GM18861 (cell line): ENCODE results near the gene DOCK1.
"Not testable (repeated sequence)": the region's sequence is repeated elsewhere in the genome, so short reads cannot be mapped to it uniquely, and the experiment has no call there.

ENCODE experiments used
- ATAC-seq: cut with Tn5 transposase; IDR thresholded peaks from one replicate; pipeline ENCODE4 v1.9.1; 2021; ENCODE audit not compliant: unreplicated experiment

DOCK1 gene

GRCh38 chr10:126904818-126905701 is at the start of gene DOCK1:
TSS of gene DOCK1 (plus strand) at chr10:126905428. CDS start at chr10:126905518, 90 bp downstream.
- ATAC-seq: no peak

GRCh38 chr10:126857178-126857806 is 47.9 kb upstream of the DOCK1 start:
- ATAC-seq: no peak

GRCh38 chr10:126867567-126868365 is 37.5 kb upstream of the DOCK1 start:
- ATAC-seq: no peak

GRCh38 chr10:126868371-126868770 is 36.9 kb upstream of the DOCK1 start:
- no peak for ATAC-seq

GRCh38 chr10:126872135-126872534 is 33.1 kb upstream of the DOCK1 start:
- ATAC-seq: no peak

GRCh38 chr10:126872768-126873167 is 32.5 kb upstream of the DOCK1 start:
- no peak for ATAC-seq

- no peak for ATAC-seq
Observed at GRCh38 chr10:126876456-126876855, 28.8 kb upstream of the DOCK1 start.

- ATAC-seq: no peak
Observed at GRCh38 chr10:126877390-126877789, 27.8 kb upstream of the DOCK1 start.

- no peak for ATAC-seq
Observed at GRCh38 chr10:126878594-126878993, 26.6 kb upstream of the DOCK1 start.

GRCh38 chr10:126880926-126881325 is 24.3 kb upstream of the DOCK1 start:
- no peak for ATAC-seq

GRCh38 chr10:126882055-126882454 is 23.2 kb upstream of the DOCK1 start:
- ATAC-seq: not testable (repeated sequence)

- not testable (repeated sequence) for ATAC-seq
Observed at GRCh38 chr10:126888436-126888835, 16.8 kb upstream of the DOCK1 start.

- no peak for ATAC-seq
Observed at GRCh38 chr10:126889421-126889820, 15.8 kb upstream of the DOCK1 start.

GRCh38 chr10:126890797-126891196 is 14.4 kb upstream of the DOCK1 start:
- not testable (repeated sequence) for ATAC-seq

- no peak for ATAC-seq
Observed at GRCh38 chr10:126892226-126893175, 12.7 kb upstream of the DOCK1 start.

- no peak for ATAC-seq
Observed at GRCh38 chr10:126893206-126893605, 12.0 kb upstream of the DOCK1 start.

- ATAC-seq: no peak
Observed at GRCh38 chr10:126893841-126894240, 11.4 kb upstream of the DOCK1 start.

GRCh38 chr10:126895214-126895781 is 9.9 kb upstream of the DOCK1 start:
- no peak for ATAC-seq

- ATAC-seq: no peak
Observed at GRCh38 chr10:126898460-126898859, 6.8 kb upstream of the DOCK1 start.

- ATAC-seq: not testable (repeated sequence)
Observed at GRCh38 chr10:126899529-126899928, 5.7 kb upstream of the DOCK1 start.
